Spleen (tissue), 11 donors: ENCODE results near the gene ZG16. TPM values are rescaled to one million over a fixed set of nuclear protein-coding genes. Genes with fewer than 3 reads are reported as not detected.

Experiments
- DNase-seq: peaks from one replicate; pipeline ENCODE4 v3.0.0-alpha.2; 2020
- H3K27ac ChIP-seq, 8 donors: fragments of 200-600 bp; sonication (generic) in 7 of 8; 1 replicate in 4 of 8; 2 replicates in 4 of 8; pipeline versions ENCODE4 v1.5.0 to v1.8.0; 2016 to 2021; ENCODE audit warnings: inconsistent platforms in 4 of 8, mild to moderate bottlenecking in 4 of 8, moderate library complexity in 1 of 8
- H3K27me3 ChIP-seq, 7 donors: fragments of 200-600 bp; sonication (generic) in 6 of 7; replicated peaks in 1 of 7; 1 replicate in 4 of 7; 2 replicates in 3 of 7; pipeline versions ENCODE4 v1.5.0 to v1.8.0; 2016 to 2021; ENCODE audit warnings: inconsistent platforms in 3 of 7, mild to moderate bottlenecking in 1 of 7
- H3K36me3 ChIP-seq, 6 donors: fragments of 200-600 bp; sonication (generic) in 5 of 6; 1 replicate in 4 of 6; 2 replicates in 2 of 6; pipeline versions ENCODE4 v1.5.0 to v1.8.0; 2016 to 2021; ENCODE audit warnings: inconsistent platforms in 2 of 6
- H3K4me1 ChIP-seq, 6 donors: fragments of 200-600 bp; sonication (generic) in 5 of 6; 1 replicate in 3 of 6; 2 replicates in 3 of 6; pipeline versions ENCODE4 v1.5.0 to v1.8.0; 2016 to 2021; ENCODE audit warnings: inconsistent platforms in 3 of 6
- H3K4me3 ChIP-seq, 8 donors: fragments of 200-600 bp; sonication (generic) in 7 of 8; 1 replicate in 4 of 8; 2 replicates in 4 of 8; pipeline versions ENCODE4 v1.5.0 to v1.8.0; 2016 to 2021; ENCODE audit warnings: inconsistent platforms in 4 of 8, mild to moderate bottlenecking in 4 of 8, moderate library complexity in 2 of 8
- H3K9me3 ChIP-seq, 8 donors: fragments of 200-600 bp; sonication (generic) in 7 of 8; 1 replicate in 4 of 8; 2 replicates in 4 of 8; pipeline versions ENCODE4 v1.5.0 to v1.8.0; 2016 to 2021; ENCODE audit warnings: inconsistent platforms in 4 of 8
- POLR2A ChIP-seq, 3 donors: fragments of 450-650 bp; IDR thresholded peaks; one replicate each; pipeline ENCODE4 v1.5.1; 2017; ENCODE audit warnings: antibody characterized with exemption in 3 of 3, mild to moderate bottlenecking in 1 of 3
- POLR2AphosphoS5 ChIP-seq, 3 donors: sonication (generic); formaldehyde crosslinking; IDR thresholded peaks; one replicate each; pipeline ENCODE4 v1.5.1; 2017; ENCODE audit warnings: antibody characterized with exemption in 3 of 3
- WGBS, 5 donors: extraction: QIAGEN DNeasy Blood & Tissue Kit in 3 of 5; methylation state at CpG; one replicate each; pipeline versions ENCODE4 v1.1.5 to v1.1.7; 2013 to 2018; 5-methylcytosine and 5-hydroxymethylcytosine counted together
- intact Hi-C: fragments of 100-400 bp; cut with DNase I; formaldehyde crosslinking; loops from one replicate; pipeline ENCODE4 v1.15.0; 2023; ENCODE audit warnings: low total_unique reads
- polyA plus RNA-seq, 3 donors: library from polyadenylated mRNA; stranded (reverse); fragments of 200-250 nt; gene quantifications; one replicate each; pipeline ENCODE4 v1.2.1, GENCODE V29; 2013
- total RNA-seq, 7 donors: library from RNA; depleted of rRNA in 3 of 7; stranded (reverse); fragments of >200 nt in 3 of 7; fragmentation: NEBNext Ultra II Directional in 4 of 7; extraction: Animal tissue kit (Norgen Biotek cat#: 25700) in 4 of 7; gene quantifications; one replicate each; pipeline versions ENCODE4 v1.1.0 to v1.2.1, GENCODE V29; 2016 to 2021
- TF ChIP-seq, protein P1 (sequence below), 11 experiments: fragments of 200-600 bp in 7 of 11; fragments of 450-650 bp in 4 of 11; sonication (generic) in 4 of 11; IDR thresholded peaks in 8 of 11; conservative IDR thresholded peaks in 3 of 11; 1 replicate in 7 of 11; 2 replicates in 4 of 11; pipeline versions ENCODE4 v1.4.0 to v1.8.0; 2016 to 2021; ENCODE audit warnings: antibody characterized with exemption in 11 of 11, inconsistent platforms in 4 of 11, mild to moderate bottlenecking in 1 of 11
- donor health status: healthy with polysubstance abuse.
- donor health status: DM: no; HTN: no; CAD: no; lungs with moderate emphysema.
- donor health status: DM: no; HTN: no; CAD: no.
- donor health status: Bipolar disorder and iron deficiency.
- donor health status: healthy.
- donor health status: DM: no; HTN: no; CAD: no.
- donor health status: DM: yes; HTN: yes; CAD: no.

Gene ZG16
- total and polyA plus RNA-seq, 10 donors: 0.06 to 0.07 TPM; not detected in 8

DNA sequence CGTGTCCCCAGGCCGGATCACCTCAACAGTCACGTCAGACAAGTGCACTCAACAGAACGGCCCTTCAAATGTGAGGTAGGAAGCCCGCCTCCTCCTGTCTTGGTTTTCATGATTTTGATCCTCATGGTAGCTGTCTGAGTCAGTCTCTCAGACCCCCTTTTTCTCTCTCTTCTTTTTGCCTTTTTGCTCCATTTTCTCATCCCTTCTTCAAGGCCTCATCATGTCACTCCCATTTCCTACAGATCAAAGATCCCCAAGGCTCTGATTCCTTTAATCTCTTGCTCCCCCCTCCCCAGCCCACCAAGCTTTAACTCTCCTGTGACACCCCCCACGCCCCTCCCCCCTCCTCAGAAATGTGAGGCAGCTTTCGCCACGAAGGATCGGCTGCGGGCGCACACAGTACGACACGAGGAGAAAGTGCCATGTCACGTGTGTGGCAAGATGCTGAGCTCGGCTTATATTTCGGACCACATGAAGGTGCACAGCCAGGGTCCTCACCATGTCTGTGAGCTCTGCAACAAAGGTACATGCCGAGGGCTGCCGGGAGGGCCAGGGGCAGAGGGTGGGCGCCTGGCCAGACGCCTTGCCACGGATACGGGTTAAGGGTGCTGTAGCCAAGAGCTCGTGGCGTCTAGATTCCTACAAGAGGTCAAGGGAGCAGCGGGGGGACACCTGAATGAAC lies 30.3 kb downstream of the ZG16 start:
- H3K9me3 ChIP-seq: no peaks in the 10 kb centered on the region
- TF ChIP-seq POLR2A (IDR thresholded peaks at IDR 0.05) (no peak), POLR2AphosphoS5 (IDR thresholded peaks at IDR 0.05) (peak in 1 of 3 donors; percentile 5)
- TF ChIP-seq, protein P1, sequence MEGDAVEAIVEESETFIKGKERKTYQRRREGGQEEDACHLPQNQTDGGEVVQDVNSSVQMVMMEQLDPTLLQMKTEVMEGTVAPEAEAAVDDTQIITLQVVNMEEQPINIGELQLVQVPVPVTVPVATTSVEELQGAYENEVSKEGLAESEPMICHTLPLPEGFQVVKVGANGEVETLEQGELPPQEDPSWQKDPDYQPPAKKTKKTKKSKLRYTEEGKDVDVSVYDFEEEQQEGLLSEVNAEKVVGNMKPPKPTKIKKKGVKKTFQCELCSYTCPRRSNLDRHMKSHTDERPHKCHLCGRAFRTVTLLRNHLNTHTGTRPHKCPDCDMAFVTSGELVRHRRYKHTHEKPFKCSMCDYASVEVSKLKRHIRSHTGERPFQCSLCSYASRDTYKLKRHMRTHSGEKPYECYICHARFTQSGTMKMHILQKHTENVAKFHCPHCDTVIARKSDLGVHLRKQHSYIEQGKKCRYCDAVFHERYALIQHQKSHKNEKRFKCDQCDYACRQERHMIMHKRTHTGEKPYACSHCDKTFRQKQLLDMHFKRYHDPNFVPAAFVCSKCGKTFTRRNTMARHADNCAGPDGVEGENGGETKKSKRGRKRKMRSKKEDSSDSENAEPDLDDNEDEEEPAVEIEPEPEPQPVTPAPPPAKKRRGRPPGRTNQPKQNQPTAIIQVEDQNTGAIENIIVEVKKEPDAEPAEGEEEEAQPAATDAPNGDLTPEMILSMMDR (IDR thresholded peaks at IDR 0.05 in 8 of 11, conservative IDR thresholded peaks at IDR 0.05 in 3 of 11): no peak
- H3K4me3 ChIP-seq: peak overlapping the region; percentile 16 to 92 (median 56)
- H3K36me3 ChIP-seq: peaks cover 0 to 30% (median 19%) of the 10 kb centered on the region in 6 donors
- WGBS, 5 donors: 37 to 55% (median 45%) methylated on average over 25 of the region's 25 CpGs
- peaks cover 52 to 79% (median 71%) of the 10 kb centered on the region in 6 donors for H3K4me1 ChIP-seq
- H3K27me3 ChIP-seq: peaks cover 0 to 19% (median 10%) of the 10 kb centered on the region in 7 donors
- peak; percentile 85 for DNase-seq
- intact Hi-C loops: no loop called here
- H3K27ac ChIP-seq: peak overlapping the region; percentile 88 to 100 (median 94)

DNA sequence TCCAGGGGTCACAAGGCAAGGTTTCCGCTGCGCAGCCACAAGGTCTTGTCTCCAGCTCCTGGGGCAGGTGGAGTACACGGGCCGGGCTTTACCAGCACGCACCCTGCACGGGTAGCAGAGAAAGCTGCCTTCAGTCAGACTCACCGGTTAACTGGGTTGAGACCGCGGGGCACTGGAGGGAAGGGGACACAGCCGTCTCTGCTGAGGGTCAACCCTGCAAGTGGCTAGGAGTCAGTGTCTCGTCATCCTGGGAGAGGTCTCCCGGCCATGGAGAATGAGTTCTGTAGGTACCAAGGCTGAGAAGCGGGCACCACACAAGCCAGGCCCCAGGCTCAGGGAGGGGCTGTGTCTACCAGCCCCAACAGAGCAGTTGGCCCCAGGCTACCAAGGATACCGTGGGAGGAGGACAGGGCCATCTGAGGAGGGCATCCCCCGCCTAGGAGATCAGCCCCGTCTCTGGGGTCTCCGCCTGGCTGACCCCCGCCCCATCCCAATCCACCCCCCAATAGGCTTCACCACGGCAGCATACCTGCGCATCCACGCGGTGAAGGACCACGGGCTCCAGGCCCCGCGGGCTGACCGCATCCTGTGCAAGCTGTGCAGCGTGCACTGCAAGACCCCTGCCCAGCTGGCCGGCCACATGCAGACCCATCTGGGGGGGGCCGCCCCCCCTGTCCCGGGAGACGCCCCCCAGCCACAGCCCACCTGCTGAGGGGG lies 31.1 kb downstream of the ZG16 start:
- H3K36me3 ChIP-seq: peaks cover 0 to 27% (median 19%) of the 10 kb centered on the region in 6 donors
- peaks cover 50 to 80% (median 69%) of the 10 kb centered on the region in 6 donors for H3K4me1 ChIP-seq
- H3K27me3 ChIP-seq: peaks cover 0 to 19% (median 10%) of the 10 kb centered on the region in 7 donors
- TF ChIP-seq, protein P1 (IDR thresholded peaks at IDR 0.05 in 8 of 11, conservative IDR thresholded peaks at IDR 0.05 in 3 of 11): no peak
- TF ChIP-seq POLR2AphosphoS5 (IDR thresholded peaks at IDR 0.05): peak in 1 of 3 donors; percentile 36
- peak; percentile 86 for DNase-seq
- intact Hi-C loops: no loop called here
- 79 to 85% (median 82%) methylated on average over 13 to 31 of the region's 31 CpGs for WGBS, 5 donors
- peak overlapping the region in 7 of 8 donors; percentile 89 to 100 (median 94) for H3K27ac ChIP-seq
- H3K9me3 ChIP-seq: no peaks in the 10 kb centered on the region
- H3K4me3 ChIP-seq: peak overlapping the region in 4 of 8 donors; percentile 61 to 92 (median 63)

DNA sequence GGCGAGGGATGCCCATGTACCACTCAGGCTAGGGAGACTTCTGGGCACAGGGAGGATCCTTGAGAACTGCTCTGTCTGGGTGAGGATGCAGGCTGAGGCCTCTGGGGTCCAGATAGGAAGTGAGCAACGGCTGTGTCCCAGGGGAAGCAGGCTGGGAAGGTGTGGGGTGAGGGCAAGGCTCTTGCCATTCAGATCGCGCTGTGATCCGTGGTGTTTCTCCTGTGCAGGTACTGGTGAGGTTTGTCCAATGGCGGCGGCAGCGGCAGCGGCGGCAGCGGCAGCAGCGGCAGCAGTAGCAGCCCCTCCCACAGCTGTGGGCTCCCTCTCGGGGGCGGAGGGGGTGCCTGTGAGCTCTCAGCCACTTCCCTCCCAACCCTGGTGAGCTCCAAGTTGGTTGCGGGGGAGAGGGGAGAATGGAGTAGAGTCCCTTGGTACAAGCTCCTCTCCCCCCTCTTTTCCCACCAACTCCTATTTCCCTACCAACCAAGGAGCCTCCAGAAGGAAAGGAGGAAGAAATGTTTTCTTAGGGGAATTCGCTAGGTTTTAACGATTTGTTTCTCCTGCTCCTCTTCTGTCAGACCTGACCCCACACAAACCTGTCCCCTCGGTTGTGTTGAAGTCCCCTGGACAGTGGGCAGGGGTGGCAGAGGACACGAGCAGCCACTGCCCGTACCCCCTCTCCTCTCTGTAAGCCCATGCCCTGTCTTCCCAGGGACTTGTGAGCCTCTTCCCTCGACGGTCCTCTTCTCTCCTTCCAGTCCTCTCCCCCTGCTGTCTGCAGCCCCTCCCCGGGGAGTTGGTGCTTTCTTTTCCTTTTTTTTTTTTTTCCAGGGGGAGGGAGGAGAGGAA lies 32.0 kb downstream of the ZG16 start:
- Histone ChIP-seq H3K27ac (peak overlapping the region in 7 of 8 donors; percentile 46 to 100 (median 93)), H3K9me3 (no peaks in the 10 kb centered on the region), H3K36me3 (peaks cover 0 to 27% (median 19%) of the 10 kb centered on the region in 6 donors), H3K27me3 (peaks cover 0 to 19% (median 10%) of the 10 kb centered on the region in 7 donors), H3K4me1 (peaks cover 46 to 80% (median 68%) of the 10 kb centered on the region in 6 donors), H3K4me3 (peak overlapping the region in 2 of 8 donors; percentile 0 to 92)
- WGBS, 5 donors: 50 to 65% (median 54%) methylated on average over 17 to 23 of the region's 23 CpGs
- intact Hi-C loops: no loop called here
- DNase-seq: peak; percentile 84
- TF ChIP-seq POLR2AphosphoS5 (IDR thresholded peaks at IDR 0.05): peak in 1 of 3 donors; percentile 68
- TF ChIP-seq, protein P1 (IDR thresholded peaks at IDR 0.05 in 8 of 11, conservative IDR thresholded peaks at IDR 0.05 in 3 of 11): no peak
